ENCODE data around the gene AMN.

Gene AMN

GRCh38 chr14:102942069-102942468 lies 19.6 kb downstream of the AMN start:
- TF ChIP-seq CTCF (IDR thresholded peaks at IDR 0.05; ENCODE audit: low read depth, low read length, missing control alignments), result no peak
- no peak overlapping the region for H3K4me3 ChIP-seq (ENCODE audit: low read depth, low read length)
- DNase-seq (ENCODE audit: low read depth), result no peak

GRCh38 chr14:102943454-102943853 lies 21.0 kb downstream of the AMN start:
- no peak for DNase-seq (ENCODE audit: low read depth)
- no peak for TF ChIP-seq CTCF (IDR thresholded peaks at IDR 0.05; ENCODE audit: low read depth, low read length, missing control alignments)
- no peak overlapping the region for H3K4me3 ChIP-seq (ENCODE audit: low read depth, low read length)

GRCh38 chr14:102943979-102944378 lies 21.5 kb downstream of the AMN start:
- TF ChIP-seq CTCF (IDR thresholded peaks at IDR 0.05; ENCODE audit: low read depth, low read length, missing control alignments), result no peak
- DNase-seq (ENCODE audit: low read depth), result no peak
- H3K4me3 ChIP-seq (ENCODE audit: low read depth, low read length), result no peak overlapping the region

GRCh38 chr14:102944448-102945330 lies 22.2 kb downstream of the AMN start:
- no peak overlapping the region for H3K4me3 ChIP-seq (ENCODE audit: low read depth, low read length)
- DNase-seq (ENCODE audit: low read depth), result no peak
- TF ChIP-seq CTCF (IDR thresholded peaks at IDR 0.05; ENCODE audit: low read depth, low read length, missing control alignments), result no peak

- no peak overlapping the region for H3K4me3 ChIP-seq (ENCODE audit: low read depth, low read length)
- DNase-seq (ENCODE audit: low read depth), result no peak
- TF ChIP-seq CTCF (IDR thresholded peaks at IDR 0.05; ENCODE audit: low read depth, low read length, missing control alignments), result no peak
These were observed 23.1 kb downstream of the AMN start for GRCh38 chr14:102945346-102946130.

- H3K4me3 ChIP-seq (ENCODE audit: low read depth, low read length), result no peak overlapping the region
- no peak for TF ChIP-seq CTCF (IDR thresholded peaks at IDR 0.05; ENCODE audit: low read depth, low read length, missing control alignments)
- DNase-seq (ENCODE audit: low read depth), result no peak
These were observed 25.0 kb downstream of the AMN start for GRCh38 chr14:102947321-102948103.
